Natural killer cell (primary cell): ENCODE results near the gene FKBP4. TPM values are rescaled to one million over a fixed set of nuclear protein-coding genes. Genes with fewer than 3 reads are reported as not detected.

Source experiments
- ATAC-seq, 3 donors: fragments of 150-1000 bp in 2 of 3; fragments of 200-7000 bp in 1 of 3; cut with Tn5 transposase; 1 replicate in 1 of 3; 2 replicates in 2 of 3; pipeline ENCODE4 v1.10.0; 2021; ENCODE audit warnings: mild to moderate bottlenecking in 2 of 3, moderate library complexity in 2 of 3
- DNase-seq, 2 donors: peaks; one replicate each; pipeline versions ENCODE4 v3.0.0 to v3.0.0-alpha.2; 2013 to 2021; ENCODE audit warnings: mixed read lengths in 1 of 2
- H3K27ac ChIP-seq: one replicate; pipeline ENCODE4 v1.5.1; 2013; ENCODE audit warnings: mild to moderate bottlenecking, low read length
- H3K27me3 ChIP-seq: one replicate; pipeline ENCODE4 v1.6.1; 2013; ENCODE audit warnings: low read length; ENCODE audit not compliant: control insufficient read depth, insufficient read depth
- H3K36me3 ChIP-seq: one replicate; pipeline ENCODE4 v1.6.1; 2013; ENCODE audit warnings: low read length; ENCODE audit not compliant: control insufficient read depth, insufficient read depth
- H3K4me1 ChIP-seq: one replicate; pipeline ENCODE4 v1.6.1; 2013; ENCODE audit warnings: low read length; ENCODE audit not compliant: control insufficient read depth, insufficient read depth
- H3K4me3 ChIP-seq: one replicate; pipeline ENCODE4 v1.5.1; 2013; ENCODE audit warnings: low read length
- H3K9me3 ChIP-seq: one replicate; pipeline ENCODE4 v1.6.1; 2013; ENCODE audit warnings: low read length; ENCODE audit not compliant: control insufficient read depth, insufficient read depth
- H3K27ac Mint-ChIP-seq, 2 donors: one replicate each; pipeline ENCODE4 v1.8.0; 2022; ENCODE audit warnings: mild to moderate bottlenecking in 2 of 2, mixed read lengths in 2 of 2, moderate library complexity in 1 of 2
- H3K27me3 Mint-ChIP-seq, 2 donors: one replicate each; pipeline ENCODE4 v1.8.0; 2022; ENCODE audit warnings: low read depth in 2 of 2, mixed read lengths in 2 of 2
- H3K36me3 Mint-ChIP-seq: one replicate; pipeline ENCODE4 v1.8.0; 2022; ENCODE audit warnings: mixed read lengths
- H3K4me1 Mint-ChIP-seq, 2 donors: one replicate each; pipeline ENCODE4 v1.8.0; 2022; ENCODE audit warnings: mixed read lengths in 2 of 2
- H3K4me3 Mint-ChIP-seq: one replicate; pipeline ENCODE4 v1.8.0; 2022; ENCODE audit warnings: mild to moderate bottlenecking, moderate library complexity, mixed read lengths
- H3K9me3 Mint-ChIP-seq, 2 donors: one replicate each; pipeline ENCODE4 v1.8.0; 2022; ENCODE audit warnings: mixed read lengths in 2 of 2
- CTCF ChIP-seq: fragments of 200-600 bp; IDR thresholded peaks from one replicate; pipeline ENCODE4 v1.8.0; 2022; ENCODE audit warnings: antibody characterized with exemption
- WGBS: methylation state at CpG from one replicate; pipeline ENCODE4 v1.1.7; 2013; ENCODE audit warnings: missing lambda C conversion rate; ENCODE audit not compliant: insufficient coverage; 5-methylcytosine and 5-hydroxymethylcytosine counted together
- intact Hi-C: fragments of 100-400 bp; cut with micrococcal nuclease; formaldehyde crosslinking; loops from one replicate; pipeline ENCODE4 v1.14.2; 2022
- total RNA-seq, 4 donors: library from RNA; stranded (reverse); fragments of 120-200 nt in 1 of 4; gene quantifications; one replicate each; pipeline versions ENCODE4 v1.2.3 to v1.2.4, GENCODE V29; 2013 to 2022

Gene FKBP4
- total RNA-seq, 3 donors from 2014 or later (not counting 1 experiment from before 2014, with no cell fraction given): 28.1 to 43.0 (median 29.6) TPM

GRCh38 chr12:2826036-2826435, 31.3 kb downstream of the FKBP4 start:
- H3K9me3 ChIP-seq: no peaks in the 10 kb centered on the region
- Mint-ChIP-seq H3K36me3 (no peaks in the 10 kb centered on the region), H3K27ac (no peak overlapping the region), H3K4me3 (no peak overlapping the region), H3K4me1 (no peaks in the 10 kb centered on the region), H3K27me3 (no peaks in the 10 kb centered on the region), H3K9me3 (no peaks in the 10 kb centered on the region)
- H3K4me1 ChIP-seq: no peaks in the 10 kb centered on the region
- DNase-seq (no peak), ATAC-seq (no peak)
- intact Hi-C loops: no loop called here
- no peaks in the 10 kb centered on the region for H3K27me3 ChIP-seq
- H3K36me3 ChIP-seq: peaks cover 73% of the 10 kb centered on the region
- 100% methylated on average over 3 of the region's 3 CpGs for WGBS
- H3K4me3 ChIP-seq: no peak overlapping the region
- no peak for TF ChIP-seq CTCF
- no peak overlapping the region for H3K27ac ChIP-seq

GRCh38 chr12:2826721-2827515, 32.1 kb downstream of the FKBP4 start:
- no peak overlapping the region for H3K27ac ChIP-seq
- no peak overlapping the region for H3K4me3 Mint-ChIP-seq
- H3K27ac Mint-ChIP-seq: no peak overlapping the region
- no peaks in the 10 kb centered on the region for H3K36me3 Mint-ChIP-seq
- H3K27me3 Mint-ChIP-seq: no peaks in the 10 kb centered on the region
- no peaks in the 10 kb centered on the region for H3K4me1 ChIP-seq
- H3K4me3 ChIP-seq: no peak overlapping the region
- WGBS: 97% methylated on average over 14 of the region's 14 CpGs
- intact Hi-C loops: no loop called here
- H3K9me3 ChIP-seq: no peaks in the 10 kb centered on the region
- no peaks in the 10 kb centered on the region for H3K9me3 Mint-ChIP-seq
- H3K4me1 Mint-ChIP-seq: no peaks in the 10 kb centered on the region
- no peak for DNase-seq
- no peak for TF ChIP-seq CTCF
- ATAC-seq: no peak
- H3K27me3 ChIP-seq: no peaks in the 10 kb centered on the region
- peaks cover 68% of the 10 kb centered on the region for H3K36me3 ChIP-seq

GRCh38 chr12:2829275-2829674, 34.5 kb downstream of the FKBP4 start:
- Mint-ChIP-seq H3K36me3 (no peaks in the 10 kb centered on the region), H3K9me3 (no peaks in the 10 kb centered on the region), H3K4me1 (no peaks in the 10 kb centered on the region), H3K27me3 (no peaks in the 10 kb centered on the region), H3K4me3 (no peak overlapping the region), H3K27ac (no peak overlapping the region)
- H3K4me3 ChIP-seq: no peak overlapping the region
- no peaks in the 10 kb centered on the region for H3K9me3 ChIP-seq
- TF ChIP-seq CTCF: no peak
- H3K27ac ChIP-seq: no peak overlapping the region
- H3K36me3 ChIP-seq: peaks cover 47% of the 10 kb centered on the region
- DNase-seq (no peak), ATAC-seq (no peak)
- H3K4me1 ChIP-seq: no peaks in the 10 kb centered on the region
- WGBS: 89% methylated on average over 3 of the region's 6 CpGs
- intact Hi-C loops: no loop called here
- no peaks in the 10 kb centered on the region for H3K27me3 ChIP-seq
